CD4-positive, CD25-positive, alpha-beta regulatory T cell (primary cell): ENCODE measurements around the gene ALDH16A1. TPM values are rescaled to one million over a fixed set of nuclear protein-coding genes. Genes with fewer than 3 reads are reported as not detected.

Experiments used
- ATAC-seq, 2 donors: fragments of 150-1000 bp; cut with Tn5 transposase; one replicate each; pipeline ENCODE4 v1.10.0; 2021; ENCODE audit warnings: low read depth in 2 of 2, moderate number of reproducible peaks in 2 of 2, moderate library complexity in 1 of 2
- DNase-seq, 3 donors: peaks; one replicate each; pipeline versions ENCODE4 v3.0.0 to v3.0.0-alpha.2; 2012 to 2022; ENCODE audit warnings: mixed read lengths in 1 of 3
- H3K27ac ChIP-seq: one replicate; pipeline ENCODE4 v1.7.0; 2013; ENCODE audit warnings: mild to moderate bottlenecking, low read length; ENCODE audit not compliant: insufficient read depth, poor library complexity, severe bottlenecking
- H3K27me3 ChIP-seq: one replicate; pipeline ENCODE4 v1.7.0; 2013; ENCODE audit warnings: low read length; ENCODE audit not compliant: control insufficient read depth, insufficient read depth
- H3K36me3 ChIP-seq: one replicate; pipeline ENCODE4 v1.7.0; 2013; ENCODE audit warnings: mild to moderate bottlenecking, low read length, moderate library complexity; ENCODE audit not compliant: control insufficient read depth, insufficient read depth
- H3K4me1 ChIP-seq: 2 replicates; pipeline ENCODE4 v1.7.0; 2013; ENCODE audit warnings: mild to moderate bottlenecking, low read length; ENCODE audit not compliant: insufficient read depth, control insufficient read depth, poor library complexity, severe bottlenecking
- H3K4me3 ChIP-seq: one replicate; pipeline ENCODE4 v1.7.0; 2013; ENCODE audit warnings: low read depth, mild to moderate bottlenecking, low read length, moderate library complexity
- H3K9me3 ChIP-seq, 2 experiments: 1 replicate in 1 of 2; 2 replicates in 1 of 2; pipeline ENCODE4 v1.7.0; 2013; ENCODE audit warnings: low read length in 2 of 2, mild to moderate bottlenecking in 1 of 2, moderate library complexity in 1 of 2; ENCODE audit not compliant: control insufficient read depth in 2 of 2
- H3K27ac Mint-ChIP-seq, 3 donors: one replicate each; pipeline ENCODE4 v1.8.0; 2020 to 2022; ENCODE audit warnings: mild to moderate bottlenecking in 3 of 3, mixed read lengths in 3 of 3, moderate library complexity in 2 of 3
- H3K27me3 Mint-ChIP-seq: one replicate; pipeline ENCODE4 v1.8.0; 2022; ENCODE audit warnings: mild to moderate bottlenecking, mixed read lengths
- H3K36me3 Mint-ChIP-seq: one replicate; pipeline ENCODE4 v1.8.0; 2020; ENCODE audit warnings: mixed read lengths
- H3K4me1 Mint-ChIP-seq, 4 donors: one replicate each; pipeline ENCODE4 v1.8.0; 2020 to 2022; ENCODE audit warnings: mixed read lengths in 4 of 4, mild to moderate bottlenecking in 1 of 4
- H3K4me3 Mint-ChIP-seq, 4 donors: one replicate each; pipeline ENCODE4 v1.8.0; 2020 to 2022; ENCODE audit warnings: mild to moderate bottlenecking in 4 of 4, mixed read lengths in 4 of 4, moderate library complexity in 3 of 4
- H3K9me3 Mint-ChIP-seq, 7 donors: one replicate each; pipeline ENCODE4 v1.8.0; 2020 to 2022; ENCODE audit warnings: mixed read lengths in 7 of 7, mild to moderate bottlenecking in 3 of 7, moderate library complexity in 2 of 7
- polyA plus RNA-seq, 4 donors: library from polyadenylated mRNA; unstranded; fragments of 300-500 nt; fragmentation: Illumina TruSeq; gene quantifications; one replicate each; pipeline ENCODE4 v1.2.3, GENCODE V29; 2021
- total RNA-seq: library from RNA; stranded (reverse); gene quantifications from one replicate; pipeline ENCODE4 v1.2.3, GENCODE V29; 2022

ALDH16A1 gene
- total and polyA plus RNA-seq, 5 donors from 2014 or later, result 32.7 to 47.1 (median 42.2) TPM

GRCh38 chr19:49518033-49518432, 65.0 kb downstream of the ALDH16A1 start:
- peaks cover 5% of the 10 kb centered on the region for H3K36me3 Mint-ChIP-seq
- H3K4me1 Mint-ChIP-seq, result peaks cover 0 to 21% (median 6%) of the 10 kb centered on the region in 4 donors
- ATAC-seq (no peak), DNase-seq (no peak)
- no peaks in the 10 kb centered on the region for H3K9me3 Mint-ChIP-seq
- H3K36me3 ChIP-seq, result no peaks in the 10 kb centered on the region
- H3K27ac ChIP-seq, result no peak overlapping the region
- no peaks in the 10 kb centered on the region for H3K27me3 ChIP-seq
- H3K4me3 Mint-ChIP-seq, result no peak overlapping the region
- H3K27me3 Mint-ChIP-seq, result no peaks in the 10 kb centered on the region
- H3K9me3 ChIP-seq, result no peaks in the 10 kb centered on the region
- H3K4me3 ChIP-seq, result no peak overlapping the region
- H3K4me1 ChIP-seq, result peaks cover 13% of the 10 kb centered on the region
- H3K27ac Mint-ChIP-seq, result no peak overlapping the region

Other genes starting within 250 kb of the ALDH16A1 start
- 8.6 TPM for gene SLC6A16, start 128.0 kb upstream of the ALDH16A1 start, total RNA-seq
- gene SLC6A16, start 128.0 kb upstream of the ALDH16A1 start, polyA plus RNA-seq, result 1 to 10 TPM in 3 of 4 donors, under 1 TPM in 1; 0.81 to 2.0 (median 1.4) TPM
- 351 TPM for gene CD37, start 117.8 kb upstream of the ALDH16A1 start, total RNA-seq
- gene CD37, start 117.8 kb upstream of the ALDH16A1 start, polyA plus RNA-seq, result 100 to 1,000 TPM; 149 to 187 (median 162) TPM
- gene TEAD2, start 90.8 kb upstream of the ALDH16A1 start, total RNA-seq, result not detected
- gene TEAD2, start 90.8 kb upstream of the ALDH16A1 start, polyA plus RNA-seq, result not detected
- not detected for gene DKKL1, start 89.3 kb upstream of the ALDH16A1 start, total RNA-seq
- gene DKKL1, start 89.3 kb upstream of the ALDH16A1 start, polyA plus RNA-seq, result not detected
- gene KASH5, start 65.0 kb upstream of the ALDH16A1 start, total RNA-seq, result not detected
- not detected for gene KASH5, start 65.0 kb upstream of the ALDH16A1 start, polyA plus RNA-seq
- not detected for gene PTH2, start 29.8 kb upstream of the ALDH16A1 start, total RNA-seq
- not detected for gene PTH2, start 29.8 kb upstream of the ALDH16A1 start, polyA plus RNA-seq
- not detected for gene GFY, start 27.8 kb upstream of the ALDH16A1 start, total RNA-seq
- gene GFY, start 27.8 kb upstream of the ALDH16A1 start, polyA plus RNA-seq, result not detected
- not detected for gene SLC17A7, start 11.7 kb upstream of the ALDH16A1 start, total RNA-seq
- not detected for gene SLC17A7, start 11.7 kb upstream of the ALDH16A1 start, polyA plus RNA-seq
- 150 TPM for gene PIH1D1, start 1.4 kb upstream of the ALDH16A1 start, total RNA-seq
- 100 to 1,000 TPM; 109 to 144 (median 118) TPM for gene PIH1D1, start 1.4 kb upstream of the ALDH16A1 start, polyA plus RNA-seq
- gene FLT3LG, start 21.0 kb downstream of the ALDH16A1 start, total RNA-seq, result 250 TPM
- gene FLT3LG, start 21.0 kb downstream of the ALDH16A1 start, polyA plus RNA-seq, result 100 to 1,000 TPM; 103 to 154 (median 112) TPM
- gene RPL13A, start 34.4 kb downstream of the ALDH16A1 start, total RNA-seq, result 3,622 TPM
- gene RPL13A, start 34.4 kb downstream of the ALDH16A1 start, polyA plus RNA-seq, result 1,000 to 10,000 TPM; 1,768 to 2,996 (median 2,546) TPM
- 2,000 TPM for gene RPS11, start 43.2 kb downstream of the ALDH16A1 start, total RNA-seq
- gene RPS11, start 43.2 kb downstream of the ALDH16A1 start, polyA plus RNA-seq, result 1,000 to 10,000 TPM; 1,810 to 2,513 (median 2,330) TPM
- 23.3 TPM for gene FCGRT, start 59.4 kb downstream of the ALDH16A1 start, total RNA-seq
- 10 to 100 TPM; 43.0 to 63.0 (median 49.8) TPM for gene FCGRT, start 59.4 kb downstream of the ALDH16A1 start, polyA plus RNA-seq
- 3.6 TPM for gene RCN3, start 74.8 kb downstream of the ALDH16A1 start, total RNA-seq
- gene RCN3, start 74.8 kb downstream of the ALDH16A1 start, polyA plus RNA-seq, result 1 to 10 TPM; 1.5 to 5.5 (median 2.5) TPM
- gene NOSIP, start 127.3 kb downstream of the ALDH16A1 start, total RNA-seq, result 124 TPM
- 100 to 1,000 TPM; 262 to 385 (median 285) TPM for gene NOSIP, start 127.3 kb downstream of the ALDH16A1 start, polyA plus RNA-seq
- 0.84 TPM for gene PRRG2, start 128.1 kb downstream of the ALDH16A1 start, total RNA-seq
- not detected for gene PRRG2, start 128.1 kb downstream of the ALDH16A1 start, polyA plus RNA-seq
- gene PRR12, start 138.0 kb downstream of the ALDH16A1 start, total RNA-seq, result 50.2 TPM
- under 1 TPM; 0.05 to 0.18 (median 0.16) TPM for gene PRR12, start 138.0 kb downstream of the ALDH16A1 start, polyA plus RNA-seq
- 4.6 TPM for gene RRAS, start 186.9 kb downstream of the ALDH16A1 start, total RNA-seq
- 10 to 100 TPM; 17.7 to 22.1 (median 19.8) TPM for gene RRAS, start 186.9 kb downstream of the ALDH16A1 start, polyA plus RNA-seq
- gene SCAF1, start 189.0 kb downstream of the ALDH16A1 start, total RNA-seq, result 47.4 TPM
- gene SCAF1, start 189.0 kb downstream of the ALDH16A1 start, polyA plus RNA-seq, result under 1 TPM in 3 of 4 donors, not detected in 1; 0.53 to 0.88 (median 0.75) TPM
- 235 TPM for gene IRF3, start 212.6 kb downstream of the ALDH16A1 start, total RNA-seq
- gene IRF3, start 212.6 kb downstream of the ALDH16A1 start, polyA plus RNA-seq, result 100 to 1,000 TPM in 1 of 4 donors, 10 to 100 TPM in 3; 76.4 to 104 (median 95.9) TPM
- gene BCL2L12, start 212.7 kb downstream of the ALDH16A1 start, total RNA-seq, result 13.6 TPM
- 10 to 100 TPM; 13.6 to 15.3 (median 15.1) TPM for gene BCL2L12, start 212.7 kb downstream of the ALDH16A1 start, polyA plus RNA-seq
- gene PRMT1, start 224.0 kb downstream of the ALDH16A1 start, total RNA-seq, result 59.2 TPM
- gene PRMT1, start 224.0 kb downstream of the ALDH16A1 start, polyA plus RNA-seq, result 100 to 1,000 TPM; 101 to 118 (median 105) TPM
- 1.7 TPM for gene ADM5, start 236.4 kb downstream of the ALDH16A1 start, total RNA-seq
- gene ADM5, start 236.4 kb downstream of the ALDH16A1 start, polyA plus RNA-seq, result under 1 TPM in 2 of 4 donors, not detected in 2; 0.10 to 0.34 TPM
- gene CPT1C, start 237.9 kb downstream of the ALDH16A1 start, total RNA-seq, result 0.47 TPM
- gene CPT1C, start 237.9 kb downstream of the ALDH16A1 start, polyA plus RNA-seq, result under 1 TPM in 3 of 4 donors, not detected in 1; 0.41 to 0.84 (median 0.73) TPM